ENCODE results near the gene OR13D1. TPM values are rescaled to one million over a fixed set of nuclear protein-coding genes. Genes with fewer than 3 reads are reported as not detected.

Gene OR13D1
- total and polyA plus RNA-seq, 10 of the 15 experiments (the other 5 are each of a cell fraction or from before 2014, with no cell fraction given): not detected

DNA sequence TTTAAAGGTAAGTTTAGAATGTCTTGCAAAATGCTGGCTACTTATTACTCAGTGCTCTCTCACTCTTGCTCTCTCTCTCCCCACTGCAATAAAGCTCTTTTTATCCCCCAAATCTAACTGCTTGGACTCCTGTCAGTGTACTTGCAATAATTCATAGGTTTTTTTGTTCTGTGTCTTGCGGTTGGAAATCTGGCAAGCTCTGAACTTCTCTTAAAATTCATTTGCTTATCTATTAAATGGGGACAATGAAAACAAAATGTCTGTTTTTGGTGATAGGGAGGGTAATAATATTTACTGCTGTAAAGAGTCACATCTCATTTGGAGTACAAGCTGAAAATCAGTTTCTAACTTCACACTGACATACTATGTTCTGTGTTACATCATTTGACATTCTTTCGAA, 18.7 kb upstream of the OR13D1 start (continued):
- TF ChIP-seq NKRF (conservative IDR thresholded peaks at IDR 0.05) (no peak), TAF1 (IDR thresholded peaks at IDR 0.05; ENCODE audit: borderline replicate concordance, low read depth, low read length) (no peak), USF1 (IDR thresholded peaks at IDR 0.05; ENCODE audit: borderline replicate concordance, extremely low read length, insufficient read depth, low read depth, low read length) (no peak), MYC (IDR thresholded peaks at IDR 0.05; ENCODE audit: insufficient read depth, insufficient read length, insufficient replicate concordance, low read length, severe bottlenecking) (no peak), NR2C1 (IDR thresholded peaks at IDR 0.05) (no peak), SUPT20H (IDR thresholded peaks at IDR 0.05; ENCODE audit: borderline replicate concordance, control insufficient read depth, low read depth, low read length) (no peak), RFX5 (IDR thresholded peaks at IDR 0.05; ENCODE audit: low read depth, low read length) (no peak)

DNA sequence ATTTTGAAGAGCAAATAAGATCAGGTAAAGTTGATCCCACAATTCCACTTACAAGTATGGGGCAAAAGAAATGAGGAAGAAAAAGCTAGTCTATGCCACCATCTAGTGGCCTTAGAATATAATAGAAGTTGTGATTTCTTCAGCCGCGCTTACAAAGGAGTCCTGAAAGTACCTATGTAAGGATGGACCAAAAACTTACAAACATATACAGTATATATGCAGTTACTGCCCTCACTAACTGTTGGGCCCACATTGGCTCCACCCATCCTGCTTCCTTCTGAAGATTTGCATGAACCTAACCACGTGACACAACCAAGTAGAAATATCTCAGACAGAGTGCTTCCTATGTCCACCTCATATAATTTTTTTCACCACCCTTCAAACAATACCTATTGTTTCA, 11.7 kb upstream of the OR13D1 start:
- H3K4me2 ChIP-seq (ENCODE audit: control insufficient read depth, insufficient read depth): no peak overlapping the region
- ChIA-PET RAD21 (ENCODE audit: unreplicated experiment) (interaction anchor here (0.7 to 2.0 kb wide), 3 partner anchors 182 to 589 kb away, joined by 3 to 6 read pairs (median 4); no protein-coding TSS in a partner anchor), SMC1A (ENCODE audit: uncharacterized antibody, unreplicated experiment) (interaction anchor here (1.0 to 1.5 kb wide), 5 partner anchors 19 to 300 kb away, joined by 3 to 4 read pairs (median 3); no protein-coding TSS in a partner anchor), CTCF (interaction anchor here (1.4 to 1.8 kb wide), 3 partner anchors 188 to 893 kb away, joined by 4 to 11 read pairs (median 5); no protein-coding TSS in a partner anchor), POLR2A (no interaction called here)
- no peak overlapping the region for H3K27ac ChIP-seq (ENCODE audit: control insufficient read depth, insufficient read depth)
- ATAC-seq (peak; percentile 88), DNase-seq (ENCODE audit: low read depth, low spot score) (peak; percentile 7), FAIRE-seq (peak; percentile 79)
- in situ Hi-C loops (cut with MboI): no loop called here
- H3K27me3 ChIP-seq (replicated peaks in 1 of 2; ENCODE audit: control insufficient read depth in 2 of 2, insufficient read depth in 2 of 2, low read length in 1 of 2): no peaks in the 10 kb centered on the region
- 23% methylated on average over 3 of the region's 3 CpGs for WGBS (ENCODE audit: insufficient coverage, insufficient replicate concordance, low lambda C conversion rate, missing lambda C conversion rate)
- no peaks in the 10 kb centered on the region for H4K20me1 ChIP-seq (ENCODE audit: control insufficient read depth, insufficient read depth)
- H3K79me2 ChIP-seq (ENCODE audit: control insufficient read depth, insufficient read depth, low read length): no peaks in the 10 kb centered on the region
- TF ChIP-seq, protein P1, sequence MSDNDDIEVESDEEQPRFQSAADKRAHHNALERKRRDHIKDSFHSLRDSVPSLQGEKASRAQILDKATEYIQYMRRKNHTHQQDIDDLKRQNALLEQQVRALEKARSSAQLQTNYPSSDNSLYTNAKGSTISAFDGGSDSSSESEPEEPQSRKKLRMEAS (IDR thresholded peaks at IDR 0.05; ENCODE audit: low read depth, low read length): no peak
- TF ChIP-seq RAD21 (IDR thresholded peaks at IDR 0.05; ENCODE audit: insufficient read depth, low read depth, low read length) (peak; percentile 74), SMC3 (IDR thresholded peaks at IDR 0.05; ENCODE audit: borderline replicate concordance, low read length) (peak; percentile 55; the same call in 1 of the 2 replicates), RAD51 (IDR thresholded peaks at IDR 0.05) (peak; percentile 89), HDAC2 (IDR thresholded peaks at IDR 0.05) (no peak)
- TF ChIP-seq, protein P2, sequence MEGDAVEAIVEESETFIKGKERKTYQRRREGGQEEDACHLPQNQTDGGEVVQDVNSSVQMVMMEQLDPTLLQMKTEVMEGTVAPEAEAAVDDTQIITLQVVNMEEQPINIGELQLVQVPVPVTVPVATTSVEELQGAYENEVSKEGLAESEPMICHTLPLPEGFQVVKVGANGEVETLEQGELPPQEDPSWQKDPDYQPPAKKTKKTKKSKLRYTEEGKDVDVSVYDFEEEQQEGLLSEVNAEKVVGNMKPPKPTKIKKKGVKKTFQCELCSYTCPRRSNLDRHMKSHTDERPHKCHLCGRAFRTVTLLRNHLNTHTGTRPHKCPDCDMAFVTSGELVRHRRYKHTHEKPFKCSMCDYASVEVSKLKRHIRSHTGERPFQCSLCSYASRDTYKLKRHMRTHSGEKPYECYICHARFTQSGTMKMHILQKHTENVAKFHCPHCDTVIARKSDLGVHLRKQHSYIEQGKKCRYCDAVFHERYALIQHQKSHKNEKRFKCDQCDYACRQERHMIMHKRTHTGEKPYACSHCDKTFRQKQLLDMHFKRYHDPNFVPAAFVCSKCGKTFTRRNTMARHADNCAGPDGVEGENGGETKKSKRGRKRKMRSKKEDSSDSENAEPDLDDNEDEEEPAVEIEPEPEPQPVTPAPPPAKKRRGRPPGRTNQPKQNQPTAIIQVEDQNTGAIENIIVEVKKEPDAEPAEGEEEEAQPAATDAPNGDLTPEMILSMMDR (IDR thresholded peaks at IDR 0.05 in 2 of 3, conservative IDR thresholded peaks at IDR 0.05 in 1 of 3; ENCODE audit: control insufficient read depth in 2 of 3, extremely low read depth in 1 of 3, insufficient read depth in 1 of 3, low read depth in 3 of 3, low read length in 3 of 3): peak; percentile 24 to 74 (median 37); a peak in 4 of 6 replicates
- intact Hi-C loops (cut with micrococcal nuclease; ENCODE audit: unreplicated experiment): loop anchor here (1.0 to 5.0 kb wide), 5 partner anchors 61 to 1285 kb away; partner anchors contain the start of gene OR13C2
- H3K9me3 ChIP-seq (replicated peaks; ENCODE audit: control insufficient read depth, insufficient read depth, low read length): no peaks in the 10 kb centered on the region
- H3K9ac ChIP-seq (ENCODE audit: control insufficient read depth, insufficient read depth, low read length): no peak overlapping the region
- H2AFZ ChIP-seq (ENCODE audit: control insufficient read depth, low read depth, low read length): 0 out of 2 replicates have a peak overlapping the region, but pooled peaks have one; percentile 28
- H3K36me3 ChIP-seq (ENCODE audit: control insufficient read depth in 2 of 2, insufficient read depth in 2 of 2, low read length in 1 of 2): no peaks in the 10 kb centered on the region
- H3K4me3 ChIP-seq: no peak overlapping the region
- no TSS peak for BruUV-seq (replicated peaks)
- H3K4me1 ChIP-seq (ENCODE audit: control insufficient read depth, insufficient read depth, low read length): no peaks in the 10 kb centered on the region
